ENCODE results near the gene MDFI. TPM values are rescaled to one million over a fixed set of nuclear protein-coding genes. Genes with fewer than 3 reads are reported as not detected.

MDFI gene
- total RNA-seq, 1 experiment from 2014 or later = 86.2 TPM

- TF ChIP-seq ZNF219 (CRISPR knock-in tag; IDR thresholded peaks at IDR 0.05; ENCODE audit: borderline replicate concordance) (no peak), ZNF317 (CRISPR knock-in tag; IDR thresholded peaks at IDR 0.05; ENCODE audit: borderline replicate concordance, low read depth) (no peak), IRF2 (CRISPR knock-in tag; IDR thresholded peaks at IDR 0.05; ENCODE audit: borderline replicate concordance, low read depth) (no peak), NFYB (CRISPR knock-in tag; conservative IDR thresholded peaks at IDR 0.05; ENCODE audit: low read depth) (no peak), CREM (CRISPR knock-in tag; IDR thresholded peaks at IDR 0.05) (no peak)
Observed at GRCh38 chr6:41673704-41674000, 35.4 kb downstream of the MDFI start (continued).

DNA sequence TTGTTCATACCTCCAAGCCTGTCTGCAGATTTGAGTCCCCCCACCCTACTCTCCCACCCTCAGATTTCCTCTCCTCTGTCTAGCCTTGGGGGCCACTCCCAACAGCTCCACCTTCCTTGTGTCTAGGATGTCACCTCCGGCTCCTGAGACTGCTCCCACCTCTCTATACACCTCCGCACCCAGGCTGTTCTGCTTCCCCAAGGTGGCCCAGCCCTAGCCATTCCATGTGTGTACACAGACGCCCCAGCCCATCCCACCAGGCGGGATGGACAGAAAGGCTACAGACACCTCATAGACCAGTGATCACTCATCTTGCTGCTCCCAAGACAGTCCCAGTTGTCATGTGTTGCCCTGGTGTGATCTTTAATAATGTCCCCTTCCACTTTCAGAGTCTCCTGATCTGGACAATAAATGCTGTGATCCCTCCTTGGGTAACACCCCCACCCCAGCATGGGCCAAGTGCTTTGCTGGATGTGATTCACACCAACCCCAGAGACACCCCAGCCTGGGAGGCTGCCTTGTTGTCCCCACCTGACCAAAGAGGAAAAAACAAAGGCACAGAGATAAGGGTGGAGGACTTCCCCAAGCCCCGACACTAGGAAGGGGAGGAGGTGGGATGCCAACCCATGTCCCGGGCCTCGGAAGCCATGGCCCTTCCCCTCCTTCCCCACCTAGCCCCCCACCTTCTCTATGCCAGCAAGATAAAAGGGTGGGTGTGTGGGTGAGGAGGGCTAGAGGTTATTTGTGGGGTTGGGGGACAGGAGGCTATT, 36.1 kb downstream of the MDFI start:
- peaks cover 50% of the 10 kb centered on the region for H3K4me1 Mint-ChIP-seq
- DNase-seq (ENCODE audit: low spot score) (no peak), ATAC-seq (no peak)
- H3K4me3 Mint-ChIP-seq = no peak overlapping the region
- ChIA-PET CTCF (interaction anchor here (1.1 to 1.7 kb wide), 6 partner anchors 9 to 72 kb away, joined by 3 to 10 read pairs (median 4); no protein-coding TSS in a partner anchor), POLR2A (no interaction called here)
- no peak for TF ChIP-seq GTF2I (CRISPR knock-in tag; conservative IDR thresholded peaks at IDR 0.05)
- no peak for TF ChIP-seq HMGA2 (CRISPR knock-in tag; IDR thresholded peaks at IDR 0.05)
- TF ChIP-seq SMAD4 (CRISPR knock-in tag; IDR thresholded peaks at IDR 0.05) = no peak
- TF ChIP-seq PRRX2 (CRISPR knock-in tag; IDR thresholded peaks at IDR 0.05) = no peak
- TF ChIP-seq, protein P1, sequence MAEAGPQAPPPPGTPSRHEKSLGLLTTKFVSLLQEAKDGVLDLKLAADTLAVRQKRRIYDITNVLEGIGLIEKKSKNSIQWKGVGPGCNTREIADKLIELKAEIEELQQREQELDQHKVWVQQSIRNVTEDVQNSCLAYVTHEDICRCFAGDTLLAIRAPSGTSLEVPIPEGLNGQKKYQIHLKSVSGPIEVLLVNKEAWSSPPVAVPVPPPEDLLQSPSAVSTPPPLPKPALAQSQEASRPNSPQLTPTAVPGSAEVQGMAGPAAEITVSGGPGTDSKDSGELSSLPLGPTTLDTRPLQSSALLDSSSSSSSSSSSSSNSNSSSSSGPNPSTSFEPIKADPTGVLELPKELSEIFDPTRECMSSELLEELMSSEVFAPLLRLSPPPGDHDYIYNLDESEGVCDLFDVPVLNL (CRISPR knock-in tag; IDR thresholded peaks at IDR 0.05; ENCODE audit: borderline replicate concordance, low read depth) = no peak
- TF ChIP-seq SP1 (CRISPR knock-in tag; conservative IDR thresholded peaks at IDR 0.05) = no peak
- TF ChIP-seq ZNF317 (CRISPR knock-in tag; IDR thresholded peaks at IDR 0.05; ENCODE audit: borderline replicate concordance, low read depth) = no peak
- TF ChIP-seq EMX1 (CRISPR knock-in tag; IDR thresholded peaks at IDR 0.05) = no peak
- TF ChIP-seq, protein P2, sequence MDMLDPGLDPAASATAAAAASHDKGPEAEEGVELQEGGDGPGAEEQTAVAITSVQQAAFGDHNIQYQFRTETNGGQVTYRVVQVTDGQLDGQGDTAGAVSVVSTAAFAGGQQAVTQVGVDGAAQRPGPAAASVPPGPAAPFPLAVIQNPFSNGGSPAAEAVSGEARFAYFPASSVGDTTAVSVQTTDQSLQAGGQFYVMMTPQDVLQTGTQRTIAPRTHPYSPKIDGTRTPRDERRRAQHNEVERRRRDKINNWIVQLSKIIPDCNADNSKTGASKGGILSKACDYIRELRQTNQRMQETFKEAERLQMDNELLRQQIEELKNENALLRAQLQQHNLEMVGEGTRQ (CRISPR knock-in tag; IDR thresholded peaks at IDR 0.05) = no peak
- peaks cover 16% of the 10 kb centered on the region for H3K27me3 Mint-ChIP-seq (ENCODE audit: low read depth)
- no peak overlapping the region for H3K27ac Mint-ChIP-seq
- H3K9me3 Mint-ChIP-seq = peaks cover 9% of the 10 kb centered on the region
- H3K36me3 Mint-ChIP-seq = no peaks in the 10 kb centered on the region

GRCh38 chr6:41675176-41675775, 37.0 kb downstream of the MDFI start:
- peaks cover 4% of the 10 kb centered on the region for H3K9me3 Mint-ChIP-seq
- TF ChIP-seq EMX1 (CRISPR knock-in tag; IDR thresholded peaks at IDR 0.05) (no peak), TEAD1 (CRISPR knock-in tag; IDR thresholded peaks at IDR 0.05) (no peak), ATF3 (CRISPR knock-in tag; conservative IDR thresholded peaks at IDR 0.05) (no peak), ZNF121 (CRISPR knock-in tag; IDR thresholded peaks at IDR 0.05) (no peak), NFE2L1 (CRISPR knock-in tag; IDR thresholded peaks at IDR 0.05) (no peak), GTF2I (CRISPR knock-in tag; conservative IDR thresholded peaks at IDR 0.05) (no peak), TEAD4 (CRISPR knock-in tag; IDR thresholded peaks at IDR 0.05) (no peak), NR3C1 (CRISPR knock-in tag; conservative IDR thresholded peaks at IDR 0.05; ENCODE audit: low read depth) (no peak)
- TF ChIP-seq, protein P3, sequence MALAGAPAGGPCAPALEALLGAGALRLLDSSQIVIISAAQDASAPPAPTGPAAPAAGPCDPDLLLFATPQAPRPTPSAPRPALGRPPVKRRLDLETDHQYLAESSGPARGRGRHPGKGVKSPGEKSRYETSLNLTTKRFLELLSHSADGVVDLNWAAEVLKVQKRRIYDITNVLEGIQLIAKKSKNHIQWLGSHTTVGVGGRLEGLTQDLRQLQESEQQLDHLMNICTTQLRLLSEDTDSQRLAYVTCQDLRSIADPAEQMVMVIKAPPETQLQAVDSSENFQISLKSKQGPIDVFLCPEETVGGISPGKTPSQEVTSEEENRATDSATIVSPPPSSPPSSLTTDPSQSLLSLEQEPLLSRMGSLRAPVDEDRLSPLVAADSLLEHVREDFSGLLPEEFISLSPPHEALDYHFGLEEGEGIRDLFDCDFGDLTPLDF (CRISPR knock-in tag; IDR thresholded peaks at IDR 0.05) = no peak
- TF ChIP-seq, protein P4, sequence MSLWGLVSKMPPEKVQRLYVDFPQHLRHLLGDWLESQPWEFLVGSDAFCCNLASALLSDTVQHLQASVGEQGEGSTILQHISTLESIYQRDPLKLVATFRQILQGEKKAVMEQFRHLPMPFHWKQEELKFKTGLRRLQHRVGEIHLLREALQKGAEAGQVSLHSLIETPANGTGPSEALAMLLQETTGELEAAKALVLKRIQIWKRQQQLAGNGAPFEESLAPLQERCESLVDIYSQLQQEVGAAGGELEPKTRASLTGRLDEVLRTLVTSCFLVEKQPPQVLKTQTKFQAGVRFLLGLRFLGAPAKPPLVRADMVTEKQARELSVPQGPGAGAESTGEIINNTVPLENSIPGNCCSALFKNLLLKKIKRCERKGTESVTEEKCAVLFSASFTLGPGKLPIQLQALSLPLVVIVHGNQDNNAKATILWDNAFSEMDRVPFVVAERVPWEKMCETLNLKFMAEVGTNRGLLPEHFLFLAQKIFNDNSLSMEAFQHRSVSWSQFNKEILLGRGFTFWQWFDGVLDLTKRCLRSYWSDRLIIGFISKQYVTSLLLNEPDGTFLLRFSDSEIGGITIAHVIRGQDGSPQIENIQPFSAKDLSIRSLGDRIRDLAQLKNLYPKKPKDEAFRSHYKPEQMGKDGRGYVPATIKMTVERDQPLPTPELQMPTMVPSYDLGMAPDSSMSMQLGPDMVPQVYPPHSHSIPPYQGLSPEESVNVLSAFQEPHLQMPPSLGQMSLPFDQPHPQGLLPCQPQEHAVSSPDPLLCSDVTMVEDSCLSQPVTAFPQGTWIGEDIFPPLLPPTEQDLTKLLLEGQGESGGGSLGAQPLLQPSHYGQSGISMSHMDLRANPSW (CRISPR knock-in tag; conservative IDR thresholded peaks at IDR 0.05; ENCODE audit: low read depth) = no peak
- no peak overlapping the region for H3K4me3 Mint-ChIP-seq
- DNase-seq (ENCODE audit: low spot score) (no peak), ATAC-seq (no peak)
- CTCF ChIA-PET = interaction anchor here (1.1 to 1.3 kb wide), 3 partner anchors 8 to 50 kb away, joined by 3 read pairs; no protein-coding TSS in a partner anchor
- H3K27ac Mint-ChIP-seq = 0 out of 2 replicates have a peak overlapping the region, but pooled peaks have one; percentile 14
- H3K4me1 Mint-ChIP-seq = peaks cover 55% of the 10 kb centered on the region
- H3K27me3 Mint-ChIP-seq (ENCODE audit: low read depth) = peaks cover 15% of the 10 kb centered on the region
- POLR2A ChIA-PET = interaction anchor here (0.7 kb wide), 1 partner anchor 778 kb away, joined by 3 read pairs; no protein-coding TSS in a partner anchor
- no peaks in the 10 kb centered on the region for H3K36me3 Mint-ChIP-seq
